Muscle of back (tissue), 11 donors: ENCODE data around the gene SLC30A9. TPM values are rescaled to one million over a fixed set of nuclear protein-coding genes. Genes with fewer than 3 reads are reported as not detected.

Experiments
- DNase-seq, 3 donors: peaks; one replicate each; pipeline versions ENCODE4 v3.0.0 to v3.0.0-alpha.2; 2013
- polyA plus RNA-seq, 10 donors: library from polyadenylated mRNA; unstranded; fragments of 120-200 nt; gene quantifications; one replicate each; pipeline ENCODE4 v1.2.1, GENCODE V29; 2013; ENCODE audit not compliant: insufficient read length in 10 of 10

The SLC30A9 gene
- polyA plus RNA-seq, 10 donors, result 47.4 to 68.1 (median 56.5) TPM

DNA sequence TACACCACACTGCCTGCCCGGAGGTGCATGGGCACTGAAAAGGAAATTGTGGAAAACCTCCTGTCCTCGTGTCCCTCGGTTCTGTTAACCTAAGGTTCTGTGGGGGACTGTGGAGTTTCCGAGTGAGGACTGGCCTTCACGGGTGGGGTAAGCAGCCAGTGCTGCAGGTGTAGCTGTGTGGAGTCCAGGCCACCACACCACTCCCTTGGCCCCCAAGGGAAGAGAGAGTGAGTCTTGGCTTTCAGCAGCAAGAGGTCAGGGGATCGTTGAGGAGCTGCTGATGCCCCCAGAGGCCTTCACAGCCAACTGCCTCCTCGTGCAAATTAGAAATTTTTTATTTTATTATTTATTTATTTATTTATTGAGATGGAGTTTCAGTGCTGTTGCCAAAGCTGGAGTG, 141.8 kb downstream of the SLC30A9 start:
- no peak for DNase-seq

DNA sequence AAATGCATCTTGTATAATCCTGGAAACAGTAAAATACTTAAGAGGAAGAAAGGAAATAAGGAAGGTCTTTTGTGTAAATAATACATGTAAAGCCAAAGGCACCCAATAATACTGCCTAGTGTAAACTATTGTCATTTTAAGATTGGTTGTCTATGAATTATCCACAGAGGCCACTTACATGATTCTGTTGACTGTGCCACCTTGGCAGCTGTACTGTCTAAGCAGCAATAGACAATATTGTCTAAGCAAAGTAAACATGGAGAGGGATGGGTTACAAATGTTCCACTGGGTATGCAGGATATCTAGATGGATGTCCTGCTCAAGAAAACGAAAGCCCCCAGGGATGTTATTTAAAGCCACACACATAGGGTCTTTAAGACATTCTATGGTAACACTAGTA, 142.7 kb downstream of the SLC30A9 start:
- DNase-seq, result no peak

DNA sequence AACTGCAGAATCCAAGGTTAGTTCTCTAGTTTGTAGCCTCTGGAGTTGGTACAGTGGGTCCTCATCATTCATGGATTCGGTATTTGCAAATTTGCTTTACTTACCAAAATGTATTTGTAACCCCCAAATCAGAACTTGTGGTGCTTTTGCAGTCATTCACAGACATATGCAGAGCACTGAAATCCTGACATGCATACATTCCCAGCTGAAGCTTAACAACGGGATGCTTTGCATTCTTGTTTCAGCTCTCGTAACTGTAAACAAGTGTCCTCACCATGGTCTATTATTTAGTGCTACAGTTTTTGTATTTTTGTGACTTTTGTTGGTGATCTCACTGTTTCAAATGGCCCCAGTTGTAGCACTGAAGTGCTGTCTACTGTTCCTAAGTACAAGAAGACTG, 146.0 kb downstream of the SLC30A9 start:
- DNase-seq, result no peak

Other genes starting within 250 kb of the SLC30A9 start
- gene PHOX2B, start 241.8 kb upstream of the SLC30A9 start, polyA plus RNA-seq, result not detected
- 10 to 100 TPM; 17.5 to 22.0 (median 19.4) TPM for gene TMEM33, start 55.1 kb upstream of the SLC30A9 start, polyA plus RNA-seq
- gene DCAF4L1, start 8.8 kb upstream of the SLC30A9 start, polyA plus RNA-seq, result under 1 TPM; 0.05 to 0.39 (median 0.26) TPM
- under 1 TPM; 0.03 to 0.33 (median 0.19) TPM for gene BEND4, start 162.1 kb downstream of the SLC30A9 start, polyA plus RNA-seq